Measurements from ENCODE around the gene RALGPS2.
A peak's percentile ranks its signal among the peaks of the same experiment; 100 is the strongest.
"Not testable (repeated sequence)": the region's sequence is repeated elsewhere in the genome, so short reads cannot be mapped to it uniquely, and the experiment has no call there.

The RALGPS2 gene

DNA sequence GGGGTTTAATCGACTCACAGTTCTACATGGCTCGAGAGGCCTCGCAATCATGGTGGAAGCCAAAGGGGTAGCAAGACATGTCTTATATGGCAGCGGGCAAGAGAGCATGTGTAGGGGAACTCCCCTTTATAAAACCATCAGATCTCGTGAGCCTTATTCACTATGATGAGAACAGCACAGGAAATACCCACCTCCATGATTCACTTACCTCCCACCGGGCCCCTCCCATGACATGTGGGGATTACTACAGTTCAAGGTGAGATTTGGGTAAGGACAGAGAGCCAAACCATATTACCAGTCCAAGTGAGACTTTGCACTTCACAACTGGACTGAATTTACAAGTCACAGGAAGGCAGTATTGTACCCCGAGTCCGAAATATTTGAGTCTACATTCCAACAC lies 219.7 kb downstream of the RALGPS2 start:
- no peak for DNase-seq (ENCODE audit: low read depth)

DNA sequence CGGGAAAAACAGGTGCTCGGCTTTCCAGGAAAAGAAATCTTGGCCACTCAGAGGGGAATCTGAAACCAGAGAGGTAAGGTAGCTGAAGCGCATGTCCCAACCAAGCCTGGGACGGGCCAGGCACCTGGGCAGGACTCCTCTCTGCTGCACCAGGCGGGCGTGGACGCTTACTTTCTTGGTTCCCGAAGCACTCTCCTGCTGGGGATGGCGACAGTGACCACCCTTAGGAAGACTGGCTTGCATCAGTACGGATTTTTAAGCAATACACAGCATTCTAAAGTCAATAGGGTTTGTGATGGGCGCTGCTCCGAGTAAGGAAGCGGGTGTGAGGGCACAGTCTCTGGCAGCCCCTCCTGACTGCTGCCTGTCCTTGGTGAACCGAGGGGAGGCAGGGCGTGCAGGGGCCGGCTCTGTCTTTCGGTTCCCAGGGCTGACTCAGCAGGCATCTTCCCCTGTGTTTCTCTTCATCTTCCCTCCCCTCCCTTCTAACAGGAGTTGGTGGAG lies 220.8 kb downstream of the RALGPS2 start:
- DNase-seq (ENCODE audit: low read depth), result no peak

DNA sequence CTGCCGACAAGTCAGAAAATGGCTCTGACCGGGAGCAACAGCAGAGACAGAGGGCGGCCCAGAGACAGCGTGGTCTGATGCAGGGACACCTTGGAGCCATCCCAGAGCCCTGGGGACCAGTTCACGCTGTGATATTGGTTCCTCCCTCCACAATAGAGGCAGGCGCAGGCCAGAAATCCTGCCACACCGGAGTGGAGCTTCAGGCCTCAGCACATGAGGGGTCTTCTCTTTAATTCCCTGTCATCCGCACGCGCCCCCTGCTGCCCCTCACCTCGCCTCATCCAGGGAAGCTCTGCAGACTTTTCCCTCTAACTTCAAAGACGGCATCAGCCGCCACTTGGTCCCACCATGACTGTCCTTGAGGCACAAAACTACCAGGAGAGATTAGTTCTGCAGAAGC lies 221.4 kb downstream of the RALGPS2 start:
- DNase-seq (ENCODE audit: low read depth), result no peak

DNA sequence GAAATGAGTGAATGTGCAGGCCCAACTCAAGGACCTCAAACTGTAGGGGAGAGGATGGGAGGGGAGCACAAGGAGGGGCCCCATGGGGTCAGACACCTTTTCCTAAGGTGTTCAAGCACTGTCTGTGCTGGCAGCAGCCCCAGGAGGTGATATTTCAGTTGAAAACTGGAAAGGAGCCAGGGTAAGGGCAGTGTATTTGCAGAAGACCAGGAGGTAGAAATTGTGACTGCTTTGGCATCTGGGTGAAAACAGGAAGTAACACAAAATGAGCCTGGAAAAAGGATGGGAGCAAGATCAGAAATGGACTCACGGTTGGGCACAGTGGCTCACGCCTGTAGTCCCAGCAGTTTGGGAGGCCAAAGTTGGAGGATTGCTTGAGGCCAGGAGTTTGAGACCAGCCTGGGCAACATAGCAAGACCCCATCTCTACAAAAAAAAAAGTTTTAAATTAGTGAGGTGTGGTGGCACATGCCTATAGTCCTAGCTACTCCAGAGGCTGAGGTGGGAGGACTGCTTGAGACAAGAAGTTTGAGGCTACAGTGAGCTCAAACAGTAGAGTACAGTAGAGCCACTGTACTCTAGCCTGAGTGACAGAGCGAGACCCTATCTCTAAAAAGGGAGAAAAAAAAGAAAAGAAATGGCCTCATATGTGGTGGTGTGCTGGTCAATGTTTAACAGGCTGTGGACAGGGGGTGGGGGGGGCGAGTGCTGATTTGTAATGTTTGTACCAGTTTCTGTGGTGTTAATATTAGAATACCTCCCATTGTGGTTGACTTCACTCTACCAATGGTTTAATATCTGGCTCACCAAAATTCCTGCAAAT lies 222.0 kb downstream of the RALGPS2 start:
- no peak for DNase-seq (ENCODE audit: low read depth)

DNA sequence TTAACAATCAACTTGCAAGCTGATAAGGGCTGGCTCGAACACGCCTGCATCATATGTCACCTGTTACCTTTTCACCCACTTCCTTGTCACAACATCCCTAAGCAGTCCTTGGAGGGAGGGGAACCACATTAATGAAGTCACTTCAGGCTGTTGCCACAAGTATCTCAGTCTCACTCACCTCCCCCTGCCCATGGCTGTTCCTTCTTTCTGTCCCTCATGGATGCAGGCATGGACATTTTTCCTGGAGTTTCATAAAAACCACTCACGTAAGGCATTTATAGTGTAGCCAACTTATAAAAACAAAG lies 222.6 kb downstream of the RALGPS2 start:
- DNase-seq (ENCODE audit: low read depth), result no peak

DNA sequence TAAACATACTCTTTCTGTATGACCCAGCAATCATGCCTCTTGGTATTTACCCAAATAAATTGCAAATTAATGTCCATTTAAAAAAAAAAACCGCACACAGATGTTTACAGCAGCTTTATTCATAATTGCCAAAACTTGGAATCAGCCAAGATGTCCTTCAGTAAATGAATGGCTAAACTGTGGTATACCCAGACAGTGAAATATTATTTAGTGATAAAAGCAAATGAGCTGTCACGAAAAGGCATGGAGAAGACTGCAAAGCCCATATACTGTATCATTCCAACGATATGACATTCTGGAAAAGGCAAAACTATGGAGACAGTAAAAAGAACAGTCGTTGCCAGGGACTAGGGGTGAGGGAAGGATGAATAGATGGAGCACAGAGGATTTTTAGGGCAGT lies 223.6 kb downstream of the RALGPS2 start:
- no peak for DNase-seq (ENCODE audit: low read depth)

DNA sequence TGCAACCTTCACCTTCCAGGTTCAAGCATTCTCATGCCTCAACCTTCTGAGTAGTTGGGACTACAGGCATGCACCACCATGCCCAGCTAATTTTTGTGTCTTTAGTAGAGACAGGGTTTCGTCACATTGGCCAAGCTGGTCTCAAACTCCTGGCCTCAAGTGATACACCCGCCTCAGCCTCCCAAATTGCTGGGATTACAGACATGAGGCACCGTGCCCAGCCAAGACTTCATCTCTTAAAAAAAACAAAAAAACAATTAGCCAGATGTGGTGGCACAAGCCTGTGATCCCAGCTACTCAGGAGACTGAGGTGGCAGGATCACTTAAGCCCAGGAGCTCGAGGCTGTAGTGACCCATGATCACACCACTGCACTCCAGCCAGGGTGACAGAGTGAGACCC lies 224.8 kb downstream of the RALGPS2 start:
- DNase-seq (ENCODE audit: low read depth), result not testable (repeated sequence)

DNA sequence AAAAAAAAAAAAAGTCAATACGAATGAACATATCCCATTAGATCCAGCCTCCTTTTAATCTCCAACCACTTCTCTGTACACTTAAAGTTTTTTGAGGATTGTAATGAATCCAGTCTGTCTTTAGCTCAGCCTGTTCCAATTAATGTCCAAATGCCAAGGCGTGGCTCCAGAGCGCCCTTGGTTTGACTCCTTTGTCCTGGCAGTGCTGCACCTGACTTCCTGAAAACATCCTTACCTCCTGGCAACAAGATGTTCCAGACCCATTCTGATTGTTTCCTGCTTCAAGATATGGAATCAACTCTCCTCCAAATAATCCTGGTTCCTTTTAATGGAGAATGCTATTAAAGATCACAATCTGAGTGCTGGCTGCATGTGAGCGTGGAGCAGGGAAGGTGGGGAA lies 226.6 kb downstream of the RALGPS2 start:
- DNase-seq (ENCODE audit: low read depth), result no peak

DNA sequence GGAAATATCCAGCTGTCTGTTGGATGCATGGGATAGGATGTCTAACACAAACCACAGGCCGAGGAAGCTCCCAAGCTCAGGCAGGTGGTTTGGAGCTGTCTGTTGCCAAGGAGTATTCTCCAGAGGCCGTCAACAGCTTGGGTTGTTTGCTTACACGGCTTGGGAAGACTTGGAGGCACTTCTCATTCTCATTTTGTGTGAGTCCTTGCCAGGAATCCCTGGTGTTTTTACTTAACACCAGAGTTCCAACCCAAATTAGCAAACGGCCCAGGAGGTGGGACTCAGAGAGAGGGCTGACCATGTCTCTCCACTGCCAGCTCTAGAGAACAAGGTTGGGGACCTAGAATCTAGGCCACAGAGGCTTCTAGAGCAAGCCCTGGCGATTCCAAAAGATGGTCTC lies 228.0 kb downstream of the RALGPS2 start:
- peak; percentile 80 for DNase-seq (ENCODE audit: low read depth)

DNA sequence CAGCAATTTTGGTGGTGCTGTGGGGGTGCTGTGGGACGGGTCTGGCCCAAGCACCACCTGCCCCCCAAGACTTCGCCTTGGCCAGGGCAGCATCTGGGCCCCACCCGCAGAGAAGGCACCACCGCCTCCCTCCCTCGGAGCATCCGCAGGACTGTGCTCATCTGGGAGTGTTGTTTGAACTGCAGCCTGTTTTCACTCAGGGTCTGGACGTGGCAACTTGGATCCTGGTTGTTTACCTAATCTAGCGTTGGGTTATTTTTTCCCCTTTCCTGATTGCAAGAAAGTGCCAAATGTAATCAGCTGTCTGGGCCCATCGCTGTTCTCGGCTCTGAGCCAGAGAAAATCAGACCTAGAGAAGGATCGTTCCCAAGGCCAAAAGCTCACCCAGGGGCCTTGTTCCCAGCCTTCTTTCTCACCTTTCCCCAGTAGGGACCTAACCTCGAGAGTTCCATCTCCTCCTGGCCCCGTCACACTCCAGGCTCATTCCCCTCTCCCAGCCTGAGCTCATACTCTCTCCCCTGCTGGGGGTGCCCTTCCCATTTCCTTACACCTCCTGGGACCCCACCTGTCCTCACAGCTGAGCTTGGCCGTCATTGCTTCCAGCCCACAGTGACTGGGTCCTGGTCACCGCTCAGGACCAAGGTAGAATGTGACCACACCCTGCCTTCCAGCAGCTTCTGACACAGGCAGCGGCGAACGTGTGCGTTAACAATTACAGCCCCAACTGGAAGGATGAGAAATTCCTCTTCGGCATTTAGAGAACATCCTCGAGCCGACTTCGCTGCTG lies 228.7 kb downstream of the RALGPS2 start:
- DNase-seq (ENCODE audit: low read depth), result no peak

DNA sequence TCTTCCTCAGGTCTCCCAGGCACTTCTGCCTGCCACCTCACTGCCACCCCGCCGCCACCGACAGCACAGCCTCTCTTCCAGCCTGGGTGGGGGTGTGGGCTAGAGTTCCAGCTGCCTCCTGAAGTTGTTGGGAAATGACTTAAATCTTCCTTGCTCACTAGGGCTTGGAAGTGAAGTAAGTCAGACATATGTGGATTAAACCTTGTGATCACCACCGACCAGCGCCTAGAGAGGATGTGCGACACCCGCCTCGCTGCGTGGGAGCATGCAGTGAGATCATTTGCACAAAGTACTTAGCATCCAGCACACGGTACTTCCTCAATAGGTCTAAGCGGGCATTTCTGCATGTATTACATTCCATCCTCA lies 229.3 kb downstream of the RALGPS2 start:
- DNase-seq (ENCODE audit: low read depth), result no peak

DNA sequence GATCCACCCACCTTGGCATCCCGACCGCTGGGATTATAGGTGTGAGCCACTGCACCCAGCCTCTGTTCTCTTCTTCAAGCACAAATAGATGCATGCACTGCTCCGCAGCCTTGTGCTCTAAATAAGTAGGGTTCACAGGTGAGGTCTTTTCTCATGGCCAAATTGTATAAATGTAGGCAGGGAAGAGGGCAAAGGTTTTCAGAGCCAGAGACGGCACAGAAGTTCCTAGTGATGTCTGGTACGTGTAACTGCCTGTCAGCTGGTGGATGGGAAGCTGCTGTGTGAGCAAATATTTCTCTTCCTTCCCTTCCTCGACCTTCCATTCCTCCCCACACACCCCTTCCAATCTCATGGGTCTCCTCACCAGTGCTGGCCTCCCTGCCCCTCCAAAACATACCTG lies 229.9 kb downstream of the RALGPS2 start:
- no peak for DNase-seq (ENCODE audit: low read depth)

DNA sequence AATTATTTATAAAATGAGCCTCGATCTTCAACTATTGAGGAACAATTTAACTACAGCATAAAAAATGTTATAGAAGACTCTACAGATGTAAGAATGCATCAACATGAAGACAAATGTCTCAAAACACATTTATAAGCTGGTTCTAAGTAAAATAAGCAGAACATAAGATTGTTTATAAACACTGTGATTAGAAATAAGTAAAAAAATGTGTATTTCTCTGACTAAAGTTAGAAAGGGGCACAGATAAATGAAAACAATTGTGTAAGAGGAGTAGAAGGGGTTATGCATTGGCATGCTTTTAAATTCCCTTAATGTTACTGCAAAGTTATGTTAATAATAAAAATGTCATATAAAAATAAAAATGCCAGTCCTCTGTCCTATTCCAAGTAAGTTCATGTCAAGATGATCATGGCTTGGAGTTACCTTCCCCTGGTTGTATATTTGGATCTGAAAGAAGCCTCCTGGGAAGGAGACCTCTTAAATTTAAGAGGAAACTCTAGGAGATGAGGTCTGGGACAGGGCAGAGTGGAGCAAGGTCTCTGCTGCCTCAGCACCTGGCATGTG lies 230.4 kb downstream of the RALGPS2 start:
- DNase-seq (ENCODE audit: low read depth), result no peak

DNA sequence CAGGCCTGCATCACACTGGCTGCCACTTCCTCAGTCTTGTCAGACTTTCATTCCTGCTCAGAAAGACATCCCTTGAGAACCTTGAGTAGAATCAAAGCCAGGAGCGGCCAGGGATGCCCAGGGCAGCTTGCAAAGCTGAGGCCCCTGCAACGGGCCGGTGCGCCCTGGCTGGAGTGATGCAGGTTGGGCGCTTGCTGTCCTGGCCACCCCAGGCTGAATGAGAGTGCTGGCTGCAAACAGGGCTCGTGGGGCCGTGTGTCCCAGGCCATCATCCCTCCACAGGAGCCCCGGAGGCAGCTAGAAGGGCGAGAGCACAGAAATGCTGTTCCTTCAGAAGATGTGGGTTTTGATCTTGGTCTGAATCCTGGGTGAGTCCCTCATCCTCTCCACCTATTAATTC lies 233.4 kb downstream of the RALGPS2 start:
- DNase-seq (ENCODE audit: low read depth), result no peak

DNA sequence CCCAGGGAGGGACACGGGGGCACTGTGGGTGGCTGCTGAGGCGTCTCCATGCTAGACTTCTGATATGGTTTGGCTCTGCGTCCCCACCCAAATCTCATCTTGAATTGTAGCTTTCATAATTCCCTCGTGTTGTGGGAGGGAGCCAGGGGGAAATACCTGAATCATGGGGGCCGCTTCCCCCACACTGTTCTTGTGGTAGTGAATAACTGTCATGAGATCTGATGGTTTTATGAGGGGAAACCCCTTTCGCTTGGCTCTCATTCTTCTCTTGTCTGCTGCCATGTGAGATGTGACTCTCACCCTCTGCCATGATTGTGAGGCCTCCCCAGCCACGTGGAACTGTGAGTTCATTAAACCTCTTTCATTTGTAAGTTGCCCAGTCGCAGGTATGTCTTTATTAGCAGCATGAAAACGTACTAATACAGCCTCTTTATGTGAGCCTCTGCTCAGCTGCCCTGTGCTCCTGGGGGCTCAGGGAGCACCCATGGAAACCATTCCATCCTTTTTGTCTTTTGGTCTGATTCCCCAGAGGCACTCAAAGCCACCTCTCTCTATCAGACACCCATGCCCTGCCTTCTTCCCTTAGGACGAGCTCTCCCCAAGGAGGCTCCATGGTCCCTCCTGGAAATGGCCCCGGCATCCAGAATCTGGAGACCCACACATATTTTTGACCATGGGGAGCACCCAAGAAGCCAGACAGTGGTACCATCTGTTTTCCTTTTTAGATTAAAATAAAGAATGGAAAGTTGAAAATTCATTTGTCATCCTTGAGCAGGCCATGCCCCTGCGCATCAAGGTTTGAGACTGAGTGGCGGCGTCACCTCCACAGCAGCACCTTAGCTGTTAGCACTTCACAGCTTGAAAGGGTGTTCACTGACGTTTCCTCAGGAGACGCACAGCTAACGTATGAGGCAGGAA lies 234.8 kb downstream of the RALGPS2 start:
- DNase-seq (ENCODE audit: low read depth), result no peak

DNA sequence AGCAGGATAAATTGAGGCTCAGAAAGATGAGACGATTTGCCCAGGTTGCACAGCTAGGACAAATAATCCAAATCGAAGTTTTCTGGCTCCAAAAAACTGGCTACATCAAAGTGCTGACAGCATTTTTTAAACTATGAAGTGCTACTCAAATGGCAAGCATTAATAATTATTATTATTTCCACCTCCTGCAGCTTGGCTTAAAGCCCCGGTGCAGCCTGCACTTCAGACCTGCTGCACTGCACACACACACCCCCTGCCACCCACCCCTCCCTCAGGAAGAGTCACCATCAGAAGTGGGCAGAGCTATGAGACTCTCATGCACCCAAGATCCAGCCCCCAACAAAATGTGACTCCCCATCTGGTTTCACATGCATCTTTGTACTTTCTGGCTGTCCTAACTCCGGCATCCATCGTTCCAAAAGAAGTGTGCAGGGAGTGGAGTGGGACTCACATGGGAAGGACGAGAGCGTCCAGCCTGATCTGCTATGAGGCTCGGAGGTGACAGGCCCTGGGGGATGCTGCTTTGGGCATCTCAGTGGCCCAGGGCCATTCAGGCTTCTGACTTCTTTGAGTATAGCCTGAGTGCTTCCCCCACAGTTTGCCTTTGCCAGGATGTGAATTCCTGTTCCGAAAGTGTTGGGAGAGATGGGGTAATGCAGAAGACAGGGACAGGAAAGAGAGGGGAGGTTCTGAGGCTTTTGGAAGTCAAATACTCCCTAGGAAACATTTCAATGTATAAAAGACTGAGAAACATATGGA lies 235.6 kb downstream of the RALGPS2 start:
- no peak for DNase-seq (ENCODE audit: low read depth)

DNA sequence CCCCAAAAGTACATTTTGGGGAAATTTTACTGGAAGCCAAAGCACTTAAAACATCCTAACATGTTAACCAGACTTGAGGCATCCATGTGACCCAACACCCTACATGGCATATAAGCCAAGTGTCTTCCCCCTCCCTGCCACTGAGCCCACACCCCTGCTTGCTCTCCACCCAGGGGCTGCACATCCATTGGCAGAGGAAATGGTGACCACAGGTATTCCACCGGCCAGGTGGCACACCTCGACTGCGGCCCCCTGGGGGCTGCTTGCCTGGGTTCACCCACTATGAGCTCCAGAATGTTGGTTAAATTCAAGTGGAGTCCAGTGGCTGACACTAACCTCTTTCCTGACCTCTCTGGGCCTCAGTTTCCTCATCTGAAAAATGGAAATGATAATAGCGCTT lies 236.3 kb downstream of the RALGPS2 start:
- DNase-seq (ENCODE audit: low read depth), result no peak

DNA sequence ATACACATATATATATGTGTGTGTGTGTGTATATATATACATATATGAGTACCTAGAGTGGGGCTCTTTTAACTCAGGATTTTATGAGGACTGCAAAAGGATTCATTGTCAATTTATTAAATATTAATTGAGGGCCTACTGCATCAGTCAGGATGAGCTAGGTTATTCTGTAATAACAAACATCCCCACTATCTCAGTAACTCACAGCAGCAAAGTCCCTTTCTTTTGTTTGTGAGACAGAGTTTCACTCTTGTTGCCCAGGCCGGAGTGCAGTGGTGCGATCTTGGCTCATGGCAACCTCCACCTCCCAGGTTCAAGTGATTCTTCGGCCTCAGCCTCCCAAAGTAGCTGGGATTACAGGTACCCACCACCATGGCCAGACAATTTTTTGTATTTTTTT lies 236.8 kb downstream of the RALGPS2 start:
- DNase-seq (ENCODE audit: low read depth), result no peak

DNA sequence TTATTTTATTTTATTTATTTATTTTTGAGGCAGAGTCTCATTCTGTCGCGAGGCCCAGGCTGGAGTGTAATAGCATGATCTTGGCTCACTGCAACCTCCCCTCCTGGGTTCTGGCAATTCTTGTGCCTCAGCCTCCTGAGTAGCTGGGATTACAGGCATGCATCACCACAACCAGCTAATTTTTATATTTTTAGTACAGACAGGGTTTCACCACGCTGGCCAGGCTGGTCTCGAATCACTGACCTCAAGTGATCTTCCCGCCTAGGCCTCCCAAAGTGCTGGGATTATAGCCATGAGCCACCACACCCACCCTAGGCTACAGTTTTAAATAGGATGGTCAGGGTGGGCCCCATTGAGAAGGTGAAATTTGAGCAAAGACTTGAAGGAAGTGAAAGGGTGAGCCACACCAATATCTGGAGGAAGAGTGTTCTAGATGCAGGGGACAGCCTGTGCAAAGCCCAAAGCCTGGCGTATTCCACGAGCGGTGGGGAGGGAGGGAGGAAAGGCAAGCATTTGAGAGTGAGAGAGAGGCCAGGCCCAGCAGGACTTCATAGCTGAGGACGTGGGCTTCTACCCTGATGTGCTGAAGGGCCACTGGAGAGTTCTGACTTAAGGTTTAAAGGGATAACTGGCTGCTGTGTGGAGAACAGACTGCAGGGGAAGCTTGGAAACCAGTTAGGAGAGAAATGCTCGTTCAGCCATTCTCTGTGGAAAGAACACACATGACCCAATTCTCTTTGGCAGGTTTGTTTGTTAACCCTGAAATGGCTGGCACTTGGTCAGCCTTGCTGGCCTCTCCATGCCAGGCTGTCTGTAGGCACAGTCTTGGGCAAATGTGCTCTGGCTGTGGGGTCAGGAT lies 238.0 kb downstream of the RALGPS2 start:
- no peak for DNase-seq (ENCODE audit: low read depth)

All from fibroblast of the conjunctiva (primary cell).